Fibroblast of skin of scalp (primary cell): Measurements from ENCODE around the gene SLC44A1.
"Not testable (repeated sequence)": the region's sequence is repeated elsewhere in the genome, so short reads cannot be mapped to it uniquely, and the experiment has no call there.

Experiments used
- DNase-seq: peaks from one replicate; pipeline ENCODE4 v3.0.0-alpha.2; 2013

The SLC44A1 gene

GRCh38 chr9:105242557-105242956 lies 1.9 kb upstream of the SLC44A1 start:
- DNase-seq: peak; percentile 19

GRCh38 chr9:105243015-105243686 lies 1.3 kb upstream of the SLC44A1 start:
- peak; percentile 33 for DNase-seq

GRCh38 chr9:105244734-105245028 lies 230 bp downstream of the SLC44A1 start:
- DNase-seq: no peak

- no peak for DNase-seq
These were observed 809 bp downstream of the SLC44A1 start for GRCh38 chr9:105245029-105245890.

- no peak for DNase-seq
These were observed 1.4 kb downstream of the SLC44A1 start for GRCh38 chr9:105245891-105246161.

GRCh38 chr9:105246656-105247173 lies 2.3 kb downstream of the SLC44A1 start:
- DNase-seq: no peak

GRCh38 chr9:105248691-105249090 lies 4.2 kb downstream of the SLC44A1 start:
- DNase-seq: no peak

- no peak for DNase-seq
These were observed 6.7 kb downstream of the SLC44A1 start for GRCh38 chr9:105251133-105251532.

GRCh38 chr9:105251733-105252404 lies 7.4 kb downstream of the SLC44A1 start:
- no peak for DNase-seq

- no peak for DNase-seq
These were observed 7.9 kb downstream of the SLC44A1 start for GRCh38 chr9:105252405-105252756.

- DNase-seq: no peak
These were observed 9.8 kb downstream of the SLC44A1 start for GRCh38 chr9:105254226-105254625.

GRCh38 chr9:105255421-105255820 lies 11.0 kb downstream of the SLC44A1 start:
- DNase-seq: no peak

- DNase-seq: not testable (repeated sequence)
These were observed 12.1 kb downstream of the SLC44A1 start for GRCh38 chr9:105256569-105256968.

GRCh38 chr9:105257809-105258208 lies 13.4 kb downstream of the SLC44A1 start:
- DNase-seq: no peak

- no peak for DNase-seq
These were observed 13.8 kb downstream of the SLC44A1 start for GRCh38 chr9:105258225-105258737.

- DNase-seq: no peak
These were observed 14.8 kb downstream of the SLC44A1 start for GRCh38 chr9:105259274-105259673.

- no peak for DNase-seq
These were observed 15.5 kb downstream of the SLC44A1 start for GRCh38 chr9:105259731-105260612.

- no peak for DNase-seq
These were observed 18.0 kb downstream of the SLC44A1 start for GRCh38 chr9:105262497-105262896.

- DNase-seq: peak; percentile 36
These were observed 19.9 kb downstream of the SLC44A1 start for GRCh38 chr9:105264380-105264779.

- DNase-seq: not testable (repeated sequence)
These were observed 23.8 kb downstream of the SLC44A1 start for GRCh38 chr9:105268254-105268653.

GRCh38 chr9:105269593-105269992 lies 25.1 kb downstream of the SLC44A1 start:
- no peak for DNase-seq

- no peak for DNase-seq
These were observed 26.3 kb downstream of the SLC44A1 start for GRCh38 chr9:105270711-105271110.
